C4-2B (cell line): ENCODE data around the gene ARMH2.

Source experiments
- ZFX ChIP-seq: fragments of 450-650 bp; IDR thresholded peaks from 2 replicates; pipeline ENCODE4 v1.6.1; 2017
- TF ChIP-seq, protein P1 (sequence below): fragments of 450-650 bp; conservative IDR thresholded peaks from 2 replicates; pipeline ENCODE4 v1.5.1; 2017; ENCODE audit warnings: mild to moderate bottlenecking

DNA sequence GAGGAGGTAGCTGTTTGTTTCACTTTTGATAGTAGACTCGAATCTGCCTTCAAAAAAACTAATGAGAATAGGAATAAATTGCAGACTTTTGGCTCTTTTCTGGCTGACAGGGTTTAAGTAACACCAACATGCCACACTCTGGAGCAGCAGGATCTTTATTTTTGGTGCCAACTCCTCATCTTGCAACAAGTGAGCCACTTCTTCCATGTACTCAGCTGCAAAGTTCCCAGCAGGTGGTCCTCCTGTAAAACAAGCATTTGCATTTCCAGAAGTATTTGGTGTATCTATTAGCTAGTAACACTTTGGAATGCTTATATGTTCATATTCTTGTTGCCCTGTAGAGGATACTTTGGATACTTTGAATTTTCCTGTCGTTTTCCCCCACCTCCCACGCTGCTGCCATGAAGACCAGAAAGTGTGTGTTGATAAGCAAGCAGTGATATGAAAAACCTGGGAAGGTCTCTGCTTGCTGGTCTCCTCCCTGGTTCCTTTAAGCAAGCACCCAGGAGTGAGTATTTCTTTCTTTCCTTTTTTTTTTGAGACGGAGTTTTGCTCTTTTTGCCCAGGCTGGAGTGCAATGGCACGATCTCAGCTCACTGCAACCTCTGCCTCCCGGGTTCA is 1.0 kb downstream of the ARMH2 start:
- TF ChIP-seq, protein P1, sequence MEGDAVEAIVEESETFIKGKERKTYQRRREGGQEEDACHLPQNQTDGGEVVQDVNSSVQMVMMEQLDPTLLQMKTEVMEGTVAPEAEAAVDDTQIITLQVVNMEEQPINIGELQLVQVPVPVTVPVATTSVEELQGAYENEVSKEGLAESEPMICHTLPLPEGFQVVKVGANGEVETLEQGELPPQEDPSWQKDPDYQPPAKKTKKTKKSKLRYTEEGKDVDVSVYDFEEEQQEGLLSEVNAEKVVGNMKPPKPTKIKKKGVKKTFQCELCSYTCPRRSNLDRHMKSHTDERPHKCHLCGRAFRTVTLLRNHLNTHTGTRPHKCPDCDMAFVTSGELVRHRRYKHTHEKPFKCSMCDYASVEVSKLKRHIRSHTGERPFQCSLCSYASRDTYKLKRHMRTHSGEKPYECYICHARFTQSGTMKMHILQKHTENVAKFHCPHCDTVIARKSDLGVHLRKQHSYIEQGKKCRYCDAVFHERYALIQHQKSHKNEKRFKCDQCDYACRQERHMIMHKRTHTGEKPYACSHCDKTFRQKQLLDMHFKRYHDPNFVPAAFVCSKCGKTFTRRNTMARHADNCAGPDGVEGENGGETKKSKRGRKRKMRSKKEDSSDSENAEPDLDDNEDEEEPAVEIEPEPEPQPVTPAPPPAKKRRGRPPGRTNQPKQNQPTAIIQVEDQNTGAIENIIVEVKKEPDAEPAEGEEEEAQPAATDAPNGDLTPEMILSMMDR, result no peak
- TF ChIP-seq ZFX, result no peak
